Cardiac septum (tissue), 1 donor: ENCODE results near the gene CHN2. TPM values are rescaled to one million over a fixed set of nuclear protein-coding genes. Genes with fewer than 3 reads are reported as not detected.

Experiments used
- DNase-seq: peaks from one replicate; pipeline ENCODE4 v3.0.0-alpha.2; 2020; ENCODE audit warnings: low spot score
- intact Hi-C: fragments of 100-400 bp; cut with DNase I; formaldehyde crosslinking; loops from one replicate; pipeline ENCODE4 v1.14.0; 2022
- total RNA-seq: library from RNA; stranded (reverse); fragmentation: NEBNext Ultra II Directional; extraction: Animal tissue kit (Norgen Biotek cat#: 25700); gene quantifications from one replicate; pipeline ENCODE4 v1.2.1, GENCODE V29; 2021
- donor health status: DM: no; HTN: no; CAD: no.

CHN2 gene
- total RNA-seq, 1 donor from 2014 or later = 33.6 TPM

GRCh38 chr7:29344334-29344978, 149.9 kb downstream of the CHN2 start:
- intact Hi-C loops = no loop called here
- no peak for DNase-seq

- intact Hi-C loops = loop anchor here (5.0 kb wide), 3 partner anchors 153 to 418 kb away; partner anchors contain the start of gene CHN2
- DNase-seq = no peak
These were observed 151.0 kb downstream of the CHN2 start for GRCh38 chr7:29345590-29345989.

DNA sequence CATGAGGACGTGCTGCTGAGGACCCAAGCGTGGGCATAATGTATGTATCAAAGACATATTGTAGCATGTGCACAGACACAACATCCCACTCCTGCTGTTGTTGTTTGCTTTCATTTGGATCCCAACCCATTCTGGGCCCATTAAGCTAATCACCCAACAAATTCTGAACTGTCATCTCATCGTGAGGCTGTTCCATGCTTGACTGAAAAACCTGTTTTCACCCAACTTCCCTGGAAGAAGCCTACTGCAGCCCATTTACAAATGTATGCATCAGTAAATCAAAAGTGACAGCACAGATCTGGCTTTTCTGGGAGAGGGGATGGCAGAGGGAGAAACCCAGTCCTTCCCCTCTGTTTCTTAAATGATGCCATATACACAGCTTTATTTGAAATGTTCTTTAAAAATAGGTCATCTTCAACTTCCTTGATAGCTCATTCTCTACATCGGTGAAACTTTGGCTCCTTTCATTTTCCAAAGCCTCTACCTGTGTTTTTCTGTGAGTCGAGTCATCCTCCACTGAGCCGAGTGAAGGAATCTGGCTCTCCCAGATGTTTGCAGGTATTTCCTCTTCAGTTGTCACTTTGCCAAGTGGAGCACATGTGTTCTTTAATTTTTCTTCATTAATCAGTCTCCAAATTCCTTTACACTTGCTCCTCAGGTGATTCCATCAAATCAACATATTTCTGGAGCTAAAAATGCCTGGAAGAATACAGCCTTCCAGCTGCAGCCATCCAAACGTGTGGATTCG, 151.8 kb downstream of the CHN2 start:
- no peak for DNase-seq
- intact Hi-C loops = loop anchor here (5.0 kb wide), 3 partner anchors 154 to 419 kb away; partner anchors contain the start of gene CHN2

DNA sequence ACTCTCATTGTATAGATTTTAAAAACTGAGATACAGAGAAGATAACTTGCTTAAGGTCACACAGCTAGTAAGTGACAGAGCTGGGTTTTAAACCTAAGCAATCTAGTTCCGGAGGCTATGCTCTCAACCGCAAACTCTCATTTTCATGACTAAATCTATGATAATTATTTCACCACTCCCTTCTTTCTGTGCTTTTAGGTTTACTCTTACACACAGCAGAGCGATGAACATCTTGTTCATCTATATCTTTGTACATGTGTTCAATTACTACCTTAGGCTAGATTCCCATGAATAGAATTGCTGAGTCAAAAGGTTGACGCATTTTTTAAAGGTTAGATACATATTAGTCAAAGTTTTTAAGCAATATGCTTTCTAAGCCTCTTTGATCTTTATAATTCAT, 154.8 kb downstream of the CHN2 start:
- DNase-seq = no peak
- intact Hi-C loops = loop anchor here (5.0 kb wide), 3 partner anchors 157 to 422 kb away; partner anchors contain the start of gene CHN2

- no peak for DNase-seq
- intact Hi-C loops = no loop called here
These were observed 155.8 kb downstream of the CHN2 start for GRCh38 chr7:29350351-29350750.

DNA sequence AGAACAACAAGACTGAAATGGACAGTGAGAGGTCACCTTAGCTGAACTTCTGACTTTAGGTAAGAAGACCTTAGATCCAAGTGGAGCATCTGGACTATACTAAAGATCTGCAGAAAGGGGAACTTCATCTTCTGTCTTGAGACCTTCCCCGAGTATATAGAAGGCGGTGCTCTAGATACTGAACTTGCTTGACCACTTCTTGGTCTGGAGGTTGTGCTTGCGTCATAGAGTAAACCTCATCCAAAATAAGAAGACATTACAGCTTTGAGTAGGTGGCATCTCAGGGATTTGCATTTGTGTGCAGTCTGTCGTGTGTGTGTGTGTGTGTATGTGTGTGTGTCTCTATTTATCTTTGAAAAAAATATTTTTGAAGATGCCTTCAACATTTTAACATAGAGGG, 157.5 kb downstream of the CHN2 start:
- intact Hi-C loops = no loop called here
- DNase-seq = no peak

DNA sequence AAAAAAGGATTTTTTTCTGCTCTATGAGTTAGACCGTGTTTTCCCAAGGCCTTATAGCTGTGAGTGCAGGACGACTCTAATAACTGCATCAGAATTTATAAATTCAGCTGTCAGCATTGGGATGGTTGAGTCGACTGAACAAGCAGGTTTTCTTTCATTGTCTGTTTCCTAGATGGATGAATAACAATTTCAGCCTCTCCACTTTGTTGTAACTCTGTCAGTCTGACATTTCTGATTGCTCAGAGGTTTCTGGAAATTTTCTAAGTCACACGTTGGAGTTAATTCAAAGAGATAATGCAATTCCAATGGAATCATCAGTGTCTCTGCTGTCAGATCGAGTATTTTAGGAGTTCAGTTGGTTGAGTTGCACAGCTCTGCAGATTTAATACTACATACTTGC, 159.2 kb downstream of the CHN2 start:
- intact Hi-C loops = no loop called here
- no peak for DNase-seq

- DNase-seq = no peak
- intact Hi-C loops = no loop called here
These were observed 159.8 kb downstream of the CHN2 start for GRCh38 chr7:29354340-29354739.

- no peak for DNase-seq
- intact Hi-C loops = no loop called here
These were observed 160.8 kb downstream of the CHN2 start for GRCh38 chr7:29355388-29355787.

DNA sequence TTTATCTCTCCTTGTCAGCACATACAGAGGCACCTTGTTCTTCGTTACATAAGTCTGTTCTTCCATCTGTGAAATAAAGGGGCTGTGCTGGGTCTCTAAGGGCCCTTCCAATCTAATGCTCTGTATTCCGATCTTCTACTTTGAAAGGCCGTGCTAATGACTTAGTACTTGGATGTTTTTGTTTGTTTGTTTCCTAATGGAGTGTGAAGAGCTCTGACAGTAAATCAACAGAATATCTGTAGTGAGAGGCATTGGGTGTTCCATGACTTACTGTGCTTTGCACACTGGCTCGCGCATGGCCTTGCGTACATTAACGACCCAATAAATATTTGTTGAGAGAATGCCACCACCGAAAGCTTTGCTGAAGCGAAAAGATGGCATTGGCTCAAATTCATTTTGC, 162.1 kb downstream of the CHN2 start:
- DNase-seq = no peak
- intact Hi-C loops = no loop called here

- intact Hi-C loops = no loop called here
- DNase-seq = no peak
These were observed 165.0 kb downstream of the CHN2 start for GRCh38 chr7:29359482-29360093.

GRCh38 chr7:29360633-29361625, 166.4 kb downstream of the CHN2 start:
- no peak for DNase-seq
- intact Hi-C loops = no loop called here

DNA sequence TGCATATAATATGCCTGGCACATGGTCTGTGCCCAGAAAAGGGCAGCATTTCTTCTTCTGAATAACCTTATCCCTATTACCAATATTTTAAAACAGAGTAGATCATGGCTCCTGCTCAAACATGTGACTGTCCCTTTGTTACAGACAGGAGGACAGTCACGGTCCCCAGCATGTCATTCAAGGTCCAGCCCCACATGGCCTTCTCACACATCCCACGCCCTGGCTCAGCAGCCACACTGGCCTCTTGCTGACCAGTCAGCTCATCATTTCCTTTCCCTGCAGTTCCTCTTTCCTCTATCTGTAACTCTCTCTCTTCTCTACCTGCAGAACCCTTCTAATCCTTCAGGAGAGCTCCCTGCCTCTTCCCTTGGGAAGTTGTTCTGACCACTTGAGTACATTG, 167.8 kb downstream of the CHN2 start:
- no peak for DNase-seq
- intact Hi-C loops = no loop called here

GRCh38 chr7:29363636-29364425, 169.3 kb downstream of the CHN2 start:
- DNase-seq = no peak
- intact Hi-C loops = no loop called here

DNA sequence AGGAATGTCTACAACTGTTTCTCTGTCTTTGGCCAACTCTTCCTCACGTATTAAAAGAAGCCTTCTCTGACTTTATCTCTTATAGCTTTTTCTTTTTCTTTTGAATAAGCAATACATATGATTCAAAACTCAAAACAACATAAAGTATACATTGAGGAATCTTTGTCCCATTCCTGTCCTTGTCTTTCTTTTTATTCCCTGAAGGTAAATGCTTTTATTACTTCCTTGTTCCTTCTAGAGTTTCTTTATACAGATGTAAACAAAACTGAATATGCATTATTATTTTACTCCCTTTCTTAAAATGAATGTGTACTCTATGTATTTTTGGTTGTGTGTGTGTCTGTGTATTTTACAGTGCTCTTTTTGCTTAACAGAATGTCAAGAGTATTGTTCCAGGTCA, 170.1 kb downstream of the CHN2 start:
- DNase-seq = no peak
- intact Hi-C loops = no loop called here

GRCh38 chr7:29365423-29365822, 170.8 kb downstream of the CHN2 start:
- intact Hi-C loops = no loop called here
- DNase-seq = no peak

GRCh38 chr7:29367784-29368183, 173.2 kb downstream of the CHN2 start:
- DNase-seq = no peak
- intact Hi-C loops = no loop called here

- intact Hi-C loops = no loop called here
- DNase-seq = no peak
These were observed 175.4 kb downstream of the CHN2 start for GRCh38 chr7:29369909-29370488.
